Measurements from ENCODE around the gene CAMKK2. TPM values are rescaled to one million over a fixed set of nuclear protein-coding genes. Genes with fewer than 3 reads are reported as not detected.
A peak's percentile ranks its signal among the peaks of the same experiment; 100 is the strongest.
"Not testable (repeated sequence)": the region's sequence is repeated elsewhere in the genome, so short reads cannot be mapped to it uniquely, and the experiment has no call there.

The CAMKK2 gene
- total RNA-seq, 1 donor from 2014 or later, result 41.0 TPM

GRCh38 chr12:121203482-121203881 is 93.0 kb downstream of the CAMKK2 start:
- Mint-ChIP-seq H3K9me3 (no peaks in the 10 kb centered on the region), H3K27me3 (ENCODE audit: insufficient read depth) (peaks cover 8% of the 10 kb centered on the region), H3K36me3 (ENCODE audit: low read depth) (no peaks in the 10 kb centered on the region), H3K27ac (no peak overlapping the region), H3K4me1 (ENCODE audit: low read depth) (peaks cover 11% of the 10 kb centered on the region), H3K4me3 (no peak overlapping the region)
- no peak for DNase-seq (ENCODE audit: low spot score)
- intact Hi-C loops (cut with micrococcal nuclease), result no loop called here

GRCh38 chr12:121202407-121203355 is 93.8 kb downstream of the CAMKK2 start:
- Mint-ChIP-seq H3K4me3 (no peak overlapping the region), H3K27me3 (ENCODE audit: insufficient read depth) (peaks cover 11% of the 10 kb centered on the region), H3K9me3 (no peaks in the 10 kb centered on the region), H3K4me1 (ENCODE audit: low read depth) (peaks cover 17% of the 10 kb centered on the region), H3K36me3 (ENCODE audit: low read depth) (no peaks in the 10 kb centered on the region), H3K27ac (no peak overlapping the region)
- DNase-seq (ENCODE audit: low spot score), result no peak
- intact Hi-C loops (cut with micrococcal nuclease), result no loop called here

GRCh38 chr12:121201140-121201539 is 95.4 kb downstream of the CAMKK2 start:
- H3K9me3 Mint-ChIP-seq; H3K27ac Mint-ChIP-seq; H3K4me3 Mint-ChIP-seq; DNase-seq (ENCODE audit: low spot score); intact Hi-C loops (cut with micrococcal nuclease); H3K36me3 Mint-ChIP-seq (ENCODE audit: low read depth): not testable (repeated sequence)
- H3K4me1 Mint-ChIP-seq (ENCODE audit: low read depth), result peaks cover 24% of the 10 kb centered on the region
- H3K27me3 Mint-ChIP-seq (ENCODE audit: insufficient read depth), result peaks cover 11% of the 10 kb centered on the region

GRCh38 chr12:121198949-121199348 is 97.6 kb downstream of the CAMKK2 start:
- Mint-ChIP-seq H3K27ac (no peak overlapping the region), H3K36me3 (ENCODE audit: low read depth) (no peaks in the 10 kb centered on the region), H3K9me3 (no peaks in the 10 kb centered on the region), H3K4me1 (ENCODE audit: low read depth) (peaks cover 12% of the 10 kb centered on the region), H3K27me3 (ENCODE audit: insufficient read depth) (peaks cover 8% of the 10 kb centered on the region), H3K4me3 (no peak overlapping the region)
- no peak for DNase-seq (ENCODE audit: low spot score)
- intact Hi-C loops (cut with micrococcal nuclease), result no loop called here

GRCh38 chr12:121196902-121197301 is 99.6 kb downstream of the CAMKK2 start:
- H3K4me1 Mint-ChIP-seq (ENCODE audit: low read depth), result peaks cover 19% of the 10 kb centered on the region
- H3K4me3 Mint-ChIP-seq, result peak overlapping the region; percentile 42
- H3K27ac Mint-ChIP-seq, result no peak overlapping the region
- no peak for DNase-seq (ENCODE audit: low spot score)
- H3K27me3 Mint-ChIP-seq (ENCODE audit: insufficient read depth), result peaks cover 4% of the 10 kb centered on the region
- intact Hi-C loops (cut with micrococcal nuclease), result no loop called here
- no peaks in the 10 kb centered on the region for H3K36me3 Mint-ChIP-seq (ENCODE audit: low read depth)
- H3K9me3 Mint-ChIP-seq, result no peaks in the 10 kb centered on the region

GRCh38 chr12:121191151-121191550 is 105.4 kb downstream of the CAMKK2 start:
- Mint-ChIP-seq H3K27me3 (ENCODE audit: insufficient read depth) (peaks cover 4% of the 10 kb centered on the region), H3K9me3 (peaks cover 4% of the 10 kb centered on the region), H3K4me3 (no peak overlapping the region), H3K27ac (no peak overlapping the region), H3K36me3 (ENCODE audit: low read depth) (peaks cover 4% of the 10 kb centered on the region), H3K4me1 (ENCODE audit: low read depth) (peaks cover 12% of the 10 kb centered on the region)
- no peak for DNase-seq (ENCODE audit: low spot score)
- intact Hi-C loops (cut with micrococcal nuclease), result no loop called here

- intact Hi-C loops (cut with micrococcal nuclease), result no loop called here
- no peak for DNase-seq (ENCODE audit: low spot score)
- Mint-ChIP-seq H3K27me3 (ENCODE audit: insufficient read depth) (peaks cover 4% of the 10 kb centered on the region), H3K9me3 (peaks cover 4% of the 10 kb centered on the region), H3K27ac (no peak overlapping the region), H3K4me3 (no peak overlapping the region), H3K4me1 (ENCODE audit: low read depth) (peaks cover 12% of the 10 kb centered on the region), H3K36me3 (ENCODE audit: low read depth) (peaks cover 4% of the 10 kb centered on the region)
Measured at GRCh38 chr12:121190523-121191031, 105.9 kb downstream of the CAMKK2 start.

- no peak overlapping the region for H3K27ac Mint-ChIP-seq
- no peak for DNase-seq (ENCODE audit: low spot score)
- H3K27me3 Mint-ChIP-seq (ENCODE audit: insufficient read depth), result peaks cover 4% of the 10 kb centered on the region
- H3K36me3 Mint-ChIP-seq (ENCODE audit: low read depth), result peaks cover 4% of the 10 kb centered on the region
- H3K9me3 Mint-ChIP-seq, result peaks cover 4% of the 10 kb centered on the region
- intact Hi-C loops (cut with micrococcal nuclease), result no loop called here
- peaks cover 12% of the 10 kb centered on the region for H3K4me1 Mint-ChIP-seq (ENCODE audit: low read depth)
- H3K4me3 Mint-ChIP-seq, result no peak overlapping the region
Measured at GRCh38 chr12:121189619-121190155, 106.8 kb downstream of the CAMKK2 start.

GRCh38 chr12:121189131-121189530 is 107.4 kb downstream of the CAMKK2 start:
- no peak for DNase-seq (ENCODE audit: low spot score)
- H3K27me3 Mint-ChIP-seq (ENCODE audit: insufficient read depth), result peaks cover 4% of the 10 kb centered on the region
- peaks cover 4% of the 10 kb centered on the region for H3K9me3 Mint-ChIP-seq
- no peak overlapping the region for H3K27ac Mint-ChIP-seq
- intact Hi-C loops (cut with micrococcal nuclease), result no loop called here
- H3K4me1 Mint-ChIP-seq (ENCODE audit: low read depth), result peaks cover 12% of the 10 kb centered on the region
- no peak overlapping the region for H3K4me3 Mint-ChIP-seq
- peaks cover 4% of the 10 kb centered on the region for H3K36me3 Mint-ChIP-seq (ENCODE audit: low read depth)

GRCh38 chr12:121188227-121188626 is 108.3 kb downstream of the CAMKK2 start:
- H3K27ac Mint-ChIP-seq, result no peak overlapping the region
- DNase-seq (ENCODE audit: low spot score), result no peak
- H3K9me3 Mint-ChIP-seq, result peaks cover 4% of the 10 kb centered on the region
- peaks cover 4% of the 10 kb centered on the region for H3K36me3 Mint-ChIP-seq (ENCODE audit: low read depth)
- H3K27me3 Mint-ChIP-seq (ENCODE audit: insufficient read depth), result peaks cover 4% of the 10 kb centered on the region
- peaks cover 9% of the 10 kb centered on the region for H3K4me1 Mint-ChIP-seq (ENCODE audit: low read depth)
- H3K4me3 Mint-ChIP-seq, result no peak overlapping the region
- intact Hi-C loops (cut with micrococcal nuclease), result no loop called here

Other genes with a start within 250 kb of the CAMKK2 start
- 7.3 and 8.0 TPM in 2 replicates for gene P2RX7, start 163.8 kb downstream of the CAMKK2 start, total RNA-seq
- gene P2RX4, start 86.6 kb downstream of the CAMKK2 start, total RNA-seq, result 22.8 and 25.3 TPM in 2 replicates
- gene ANAPC5, start 55.7 kb upstream of the CAMKK2 start, total RNA-seq, result 139 and 144 TPM in 2 replicates
- gene RNF34, start 103.4 kb upstream of the CAMKK2 start, total RNA-seq, result 80.6 and 83.7 TPM in 2 replicates